Uterus (tissue), 4 donors: Measurements from ENCODE around the gene ZNF410. TPM values are rescaled to one million over a fixed set of nuclear protein-coding genes. Genes with fewer than 3 reads are reported as not detected.

Experiments used
- DNase-seq, 2 donors: peaks; one replicate each; pipeline ENCODE4 v3.0.0-alpha.2; 2019 to 2020
- H3K27ac ChIP-seq, 2 donors: fragments of 200-600 bp; sonication (generic); 1 replicate in 1 of 2; 2 replicates in 1 of 2; pipeline ENCODE4 v1.5.1; 2016 to 2018
- H3K27me3 ChIP-seq, 2 donors: fragments of 200-600 bp; sonication (generic); one replicate each; pipeline ENCODE4 v1.5.1; 2018 to 2019; ENCODE audit warnings: control low read depth in 1 of 2
- H3K36me3 ChIP-seq, 2 donors: fragments of 200-600 bp; sonication (generic); one replicate each; pipeline ENCODE4 v1.5.1; 2019; ENCODE audit warnings: control low read depth in 1 of 2
- H3K4me1 ChIP-seq, 2 donors: fragments of 200-600 bp; sonication (generic); one replicate each; pipeline ENCODE4 v1.5.1; 2018 to 2019; ENCODE audit warnings: control low read depth in 1 of 2
- H3K4me3 ChIP-seq, 2 donors: fragments of 200-600 bp; sonication (generic); 1 replicate in 1 of 2; 2 replicates in 1 of 2; pipeline ENCODE4 v1.5.1; 2018 to 2019; ENCODE audit warnings: mild to moderate bottlenecking in 1 of 2
- H3K9me3 ChIP-seq, 2 donors: fragments of 200-600 bp; sonication (generic); one replicate each; pipeline ENCODE4 v1.5.1; 2019; ENCODE audit warnings: control low read depth in 1 of 2
- POLR2A ChIP-seq, 2 donors: fragments of 450-650 bp; IDR thresholded peaks; one replicate each; pipeline ENCODE4 v1.6.1; 2016; ENCODE audit warnings: antibody characterized with exemption in 2 of 2, mild to moderate bottlenecking in 1 of 2, moderate library complexity in 1 of 2
- intact Hi-C: fragments of 100-400 bp; cut with DNase I; formaldehyde crosslinking; loops from one replicate; pipeline ENCODE4 v1.15.1; 2023; ENCODE audit warnings: low total_unique reads
- total RNA-seq, 4 donors: library from RNA; depleted of rRNA in 3 of 4; stranded (reverse); fragments of >200 nt in 3 of 4; gene quantifications; one replicate each; pipeline versions ENCODE4 v1.1.0 to v1.2.4, GENCODE V29; 2014 to 2023
- TF ChIP-seq, protein P1 (sequence below), 4 experiments: fragments of 200-600 bp in 2 of 4; fragments of 450-650 bp in 2 of 4; sonication (generic) in 2 of 4; IDR thresholded peaks; one replicate each; pipeline ENCODE4 v1.5.1; 2016 to 2019; ENCODE audit warnings: antibody characterized with exemption in 4 of 4, mild to moderate bottlenecking in 2 of 4, moderate library complexity in 1 of 4
- donor health status: DM: yes; HTN: yes; CAD: no.

ZNF410 gene
- total RNA-seq, 4 donors from 2014 or later, result 48.8 to 93.7 (median 58.2) TPM

DNA sequence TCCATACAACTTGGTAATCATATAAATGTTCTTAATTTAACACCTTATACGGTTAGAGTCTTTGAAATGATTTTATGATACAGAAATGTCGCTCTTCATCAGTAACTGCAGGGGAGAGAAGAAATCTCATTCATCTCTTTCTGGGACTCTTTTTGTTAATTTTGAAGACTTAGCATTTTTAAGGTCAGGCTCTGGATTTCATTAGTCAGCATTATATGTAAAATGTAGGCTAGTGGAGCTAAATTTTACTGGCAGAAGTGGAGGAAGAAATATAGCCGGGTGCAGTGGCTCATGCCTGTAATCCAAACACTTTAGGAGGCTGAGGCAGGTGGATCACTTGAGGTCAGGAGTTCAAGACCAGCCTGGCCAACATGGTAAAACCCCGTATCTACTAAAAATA lies 39.7 kb upstream of the ZNF410 start:
- H3K9me3 ChIP-seq, result no peaks in the 10 kb centered on the region
- no peak overlapping the region for H3K27ac ChIP-seq
- H3K27me3 ChIP-seq, result no peaks in the 10 kb centered on the region
- no peaks in the 10 kb centered on the region for H3K4me1 ChIP-seq
- intact Hi-C loops, result no loop called here
- no peaks in the 10 kb centered on the region for H3K36me3 ChIP-seq
- no peak for DNase-seq
- no peak overlapping the region for H3K4me3 ChIP-seq
- TF ChIP-seq POLR2A (IDR thresholded peaks at IDR 0.05), result no peak
- TF ChIP-seq, protein P1, sequence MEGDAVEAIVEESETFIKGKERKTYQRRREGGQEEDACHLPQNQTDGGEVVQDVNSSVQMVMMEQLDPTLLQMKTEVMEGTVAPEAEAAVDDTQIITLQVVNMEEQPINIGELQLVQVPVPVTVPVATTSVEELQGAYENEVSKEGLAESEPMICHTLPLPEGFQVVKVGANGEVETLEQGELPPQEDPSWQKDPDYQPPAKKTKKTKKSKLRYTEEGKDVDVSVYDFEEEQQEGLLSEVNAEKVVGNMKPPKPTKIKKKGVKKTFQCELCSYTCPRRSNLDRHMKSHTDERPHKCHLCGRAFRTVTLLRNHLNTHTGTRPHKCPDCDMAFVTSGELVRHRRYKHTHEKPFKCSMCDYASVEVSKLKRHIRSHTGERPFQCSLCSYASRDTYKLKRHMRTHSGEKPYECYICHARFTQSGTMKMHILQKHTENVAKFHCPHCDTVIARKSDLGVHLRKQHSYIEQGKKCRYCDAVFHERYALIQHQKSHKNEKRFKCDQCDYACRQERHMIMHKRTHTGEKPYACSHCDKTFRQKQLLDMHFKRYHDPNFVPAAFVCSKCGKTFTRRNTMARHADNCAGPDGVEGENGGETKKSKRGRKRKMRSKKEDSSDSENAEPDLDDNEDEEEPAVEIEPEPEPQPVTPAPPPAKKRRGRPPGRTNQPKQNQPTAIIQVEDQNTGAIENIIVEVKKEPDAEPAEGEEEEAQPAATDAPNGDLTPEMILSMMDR (IDR thresholded peaks at IDR 0.05), result no peak

GRCh38 chr14:73851000-73851399 lies 35.7 kb upstream of the ZNF410 start:
- Histone ChIP-seq H3K36me3 (no peaks in the 10 kb centered on the region), H3K4me3 (peak overlapping the region; percentile 47 to 68), H3K4me1 (no peaks in the 10 kb centered on the region), H3K27ac (peak overlapping the region; percentile 89 to 98), H3K27me3 (no peaks in the 10 kb centered on the region), H3K9me3 (no peaks in the 10 kb centered on the region)
- intact Hi-C loops, result no loop called here
- no peak for TF ChIP-seq POLR2A (IDR thresholded peaks at IDR 0.05)
- TF ChIP-seq, protein P1 (IDR thresholded peaks at IDR 0.05), result no peak
- no peak for DNase-seq

GRCh38 chr14:73851567-73852382 lies 34.9 kb upstream of the ZNF410 start, which contains the start of gene PTGR2:
Gene PTGR2, plus strand, starts transcription at chr14:73851831. Its CDS starts 7,032 bp downstream, at chr14:73858863.
- no peaks in the 10 kb centered on the region for H3K27me3 ChIP-seq
- intact Hi-C loops, result no loop called here

GRCh38 chr14:73859145-73859544 lies 27.5 kb upstream of the ZNF410 start:
- Histone ChIP-seq H3K9me3 (no peaks in the 10 kb centered on the region), H3K27me3 (no peaks in the 10 kb centered on the region), H3K36me3 (no peaks in the 10 kb centered on the region), H3K27ac (no peak overlapping the region), H3K4me1 (no peaks in the 10 kb centered on the region), H3K4me3 (no peak overlapping the region)
- intact Hi-C loops, result no loop called here
- TF ChIP-seq POLR2A (IDR thresholded peaks at IDR 0.05), result no peak
- TF ChIP-seq, protein P1 (IDR thresholded peaks at IDR 0.05), result no peak
- DNase-seq, result no peak

More at GRCh38 chr14:73851567-73852382, 34.9 kb upstream of the ZNF410 start, which contains the start of gene PTGR2:
- DNase-seq, result peak; percentile 97 to 98
- H3K36me3 ChIP-seq, result no peaks in the 10 kb centered on the region
- H3K4me1 ChIP-seq, result no peaks in the 10 kb centered on the region
- no peaks in the 10 kb centered on the region for H3K9me3 ChIP-seq
- TF ChIP-seq, protein P1 (IDR thresholded peaks at IDR 0.05), result peak in 3 of 4 experiments; percentile 14 to 49 (median 23)
- peak; percentile 60 to 90 for TF ChIP-seq POLR2A (IDR thresholded peaks at IDR 0.05)
- H3K27ac ChIP-seq, result peak within 1 kb of the TSS; percentile 89 to 98
- H3K4me3 ChIP-seq, result peak within 1 kb of the TSS; percentile 47 to 68

DNA sequence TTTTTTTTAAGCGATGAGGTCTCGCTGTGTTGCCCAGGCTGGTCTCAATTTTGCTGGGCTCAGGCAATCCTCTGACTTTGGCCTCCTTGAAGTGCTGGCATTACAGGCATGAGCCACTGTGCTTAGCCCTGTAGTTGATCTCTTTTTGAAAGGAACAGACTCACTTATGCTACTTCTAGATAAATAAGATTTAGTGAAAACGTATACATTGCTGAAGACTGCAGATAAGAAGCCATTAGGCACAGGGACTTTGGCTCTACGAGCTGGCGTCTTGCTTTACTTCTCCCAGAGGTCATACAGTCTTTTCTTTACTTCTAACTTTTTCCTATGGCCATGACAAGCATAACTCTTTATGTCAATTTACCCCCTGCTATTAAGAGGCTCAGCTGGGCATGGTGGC lies 25.6 kb upstream of the ZNF410 start:
- Histone ChIP-seq H3K9me3 (no peaks in the 10 kb centered on the region), H3K4me1 (no peaks in the 10 kb centered on the region), H3K36me3 (no peaks in the 10 kb centered on the region), H3K27me3 (no peaks in the 10 kb centered on the region), H3K27ac (no peak overlapping the region), H3K4me3 (no peak overlapping the region)
- intact Hi-C loops, result no loop called here
- TF ChIP-seq, protein P1 (IDR thresholded peaks at IDR 0.05), result no peak
- no peak for TF ChIP-seq POLR2A (IDR thresholded peaks at IDR 0.05)
- DNase-seq, result no peak
